Frontal cortex (tissue), 4 donors: ENCODE measurements around the gene AMIGO2. TPM values are rescaled to one million over a fixed set of nuclear protein-coding genes. Genes with fewer than 3 reads are reported as not detected.

Experiments
- DNase-seq, 2 donors: peaks; one replicate each; pipeline ENCODE4 v3.0.0; 2012; ENCODE audit warnings: low spot score in 2 of 2
- FAIRE-seq: peaks from 2 replicates; lab custom pipeline; 2012; peaks lifted over from hg19 to GRCh38; lab: Jason Lieb, UNC
- total RNA-seq: library from RNA; depleted of rRNA; stranded (reverse); fragments of >200 nt; gene quantifications from one replicate; pipeline ENCODE4 v1.2.3, GENCODE V29; 2014
- donor health status: control.
- donor health status: control.
- donor health status: control.

AMIGO2 gene
- total RNA-seq, 1 donor from 2014 or later: 21.2 TPM

DNA sequence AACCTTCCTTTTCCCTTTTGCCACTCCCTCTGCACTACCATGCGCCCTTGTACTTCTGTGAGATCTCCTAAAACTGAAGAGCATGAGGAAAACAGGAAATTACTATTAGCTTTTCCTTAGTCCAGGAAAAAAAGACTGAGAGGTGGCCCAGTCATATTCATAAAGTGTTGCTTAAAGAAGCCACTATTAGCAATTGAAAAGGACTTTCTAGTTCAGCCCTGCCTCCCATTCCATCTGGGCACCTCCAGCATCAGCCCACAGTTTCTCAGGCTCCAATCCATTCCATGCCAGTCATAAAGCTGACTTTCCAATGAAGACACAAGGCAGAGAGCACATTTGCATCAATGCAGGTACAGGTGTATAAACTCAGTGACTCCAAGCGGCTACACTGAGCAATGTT, 19.9 kb upstream of the AMIGO2 start:
- DNase-seq (no peak), FAIRE-seq (no peak)

DNA sequence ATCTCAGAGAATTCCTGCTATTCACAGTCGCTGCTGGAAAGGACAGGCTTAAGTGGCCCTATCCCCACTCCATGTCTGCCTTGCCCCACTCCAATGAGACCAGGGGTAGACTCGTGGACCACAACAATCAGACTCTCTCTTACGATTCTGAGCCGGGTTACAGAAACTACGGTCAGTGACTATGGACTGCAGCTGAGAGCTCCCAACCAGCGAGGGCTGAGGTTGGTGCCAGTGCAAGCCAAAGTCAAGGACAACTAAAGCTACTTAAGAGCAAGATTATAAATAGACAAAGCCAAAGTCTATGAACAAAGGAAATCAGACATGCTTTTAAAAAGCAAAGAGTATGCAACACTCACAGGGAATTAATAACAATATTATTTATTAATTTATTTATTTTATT, 18.3 kb upstream of the AMIGO2 start:
- DNase-seq (no peak), FAIRE-seq (no peak)

DNA sequence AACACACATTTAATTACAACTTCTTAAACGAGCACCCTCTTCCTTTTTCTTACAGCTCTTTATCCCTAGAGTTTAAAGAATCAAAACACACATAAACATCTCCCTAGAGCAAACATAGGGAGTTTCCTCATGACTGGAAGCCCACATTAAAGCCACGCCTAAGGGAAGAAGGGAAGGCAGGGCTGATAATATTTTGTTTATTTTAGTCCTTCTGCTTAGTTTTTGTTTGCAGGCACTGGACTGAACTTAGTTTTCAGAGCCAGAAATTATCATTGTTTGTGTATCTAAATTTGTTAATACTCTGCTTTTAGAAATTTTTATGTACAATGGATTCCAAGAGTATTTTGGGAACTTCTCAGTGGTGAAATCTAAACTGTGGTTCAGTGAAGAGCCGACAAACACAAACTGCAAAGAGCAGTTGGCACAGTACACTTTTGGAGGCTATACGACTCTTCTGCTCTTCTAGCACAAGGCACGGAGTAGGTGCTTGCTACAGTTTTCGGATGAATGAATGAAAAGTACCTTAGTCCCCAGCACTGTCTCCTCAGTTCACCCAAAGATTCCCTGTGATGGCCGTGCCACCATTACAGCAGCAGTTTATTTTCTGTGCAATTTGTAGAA, 17.6 kb upstream of the AMIGO2 start:
- DNase-seq (no peak), FAIRE-seq (no peak)

DNA sequence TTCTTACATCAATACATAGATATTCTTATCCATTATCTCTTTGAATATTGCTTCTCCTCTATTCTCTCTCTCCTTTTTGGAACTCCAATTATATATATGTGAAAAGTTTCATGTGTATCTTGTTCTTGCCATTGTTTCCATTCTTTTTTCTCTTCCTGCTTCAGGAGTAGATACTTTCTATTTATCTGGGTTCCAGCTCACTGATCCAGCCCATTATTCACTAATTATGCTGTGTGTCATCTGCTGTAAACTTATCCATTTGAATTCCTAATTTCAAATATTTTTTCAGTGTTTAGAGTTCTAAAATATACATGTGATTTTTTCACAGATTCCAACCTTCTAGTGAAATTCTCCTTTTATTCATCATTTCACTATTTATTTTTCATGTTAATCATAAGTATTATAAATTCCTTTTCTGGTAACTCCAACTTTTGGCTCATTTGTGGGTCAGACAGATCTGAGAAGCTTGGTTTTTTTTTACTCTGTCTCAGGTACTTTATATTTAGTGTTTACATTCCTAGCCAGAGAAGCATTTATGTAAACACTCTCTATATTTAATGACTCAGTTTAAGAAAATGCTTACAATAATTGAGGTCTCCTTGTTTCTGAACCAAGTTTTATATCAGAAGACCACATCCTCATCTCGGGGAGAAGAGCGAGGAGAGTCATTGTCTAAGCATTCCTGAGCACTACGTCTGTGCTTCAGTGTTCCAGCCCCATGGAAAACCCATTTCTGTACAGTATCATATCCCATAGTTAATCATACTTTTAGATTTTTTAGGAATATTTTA, 15.9 kb upstream of the AMIGO2 start:
- DNase-seq (no peak), FAIRE-seq (no peak)

DNA sequence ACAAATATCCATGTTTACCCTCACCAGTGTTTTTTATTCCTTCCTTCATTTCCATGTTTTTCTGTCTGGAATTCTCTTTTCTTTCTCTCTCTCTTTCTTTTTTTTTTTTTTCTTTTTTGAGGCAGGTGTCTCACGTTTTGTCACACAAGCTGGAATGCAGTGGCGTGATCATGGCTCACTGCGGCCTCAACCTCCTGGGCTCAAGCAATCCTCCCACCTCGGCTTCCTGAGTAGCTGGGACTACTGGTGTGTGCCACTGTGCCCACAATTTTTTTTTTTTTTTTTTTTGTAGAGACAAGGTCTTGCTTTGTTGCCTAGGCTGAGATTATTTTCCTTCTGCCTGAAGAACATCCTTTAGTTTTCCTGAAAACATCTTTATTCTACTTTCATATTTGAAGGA, 15.0 kb upstream of the AMIGO2 start:
- DNase-seq: no peak
- FAIRE-seq: no peak

DNA sequence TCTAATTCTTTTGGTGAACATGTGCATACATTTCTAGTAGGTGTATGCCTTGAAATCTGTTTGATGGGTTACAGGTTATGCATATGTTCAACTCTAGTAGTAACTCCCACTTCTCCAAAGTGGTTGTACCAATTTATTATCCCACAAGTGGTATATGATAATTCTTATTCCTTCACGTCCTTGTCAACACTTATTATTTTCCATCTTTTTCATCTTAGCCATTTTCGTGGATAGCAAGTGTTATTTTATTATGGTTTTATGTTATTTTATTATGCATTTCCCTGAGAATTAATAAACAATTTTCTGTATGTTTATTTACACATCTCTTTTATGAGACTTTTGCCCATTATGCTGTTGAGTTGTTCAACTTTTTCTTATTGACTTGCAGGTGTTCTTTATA, 11.2 kb upstream of the AMIGO2 start:
- FAIRE-seq: no peak
- DNase-seq: no peak

DNA sequence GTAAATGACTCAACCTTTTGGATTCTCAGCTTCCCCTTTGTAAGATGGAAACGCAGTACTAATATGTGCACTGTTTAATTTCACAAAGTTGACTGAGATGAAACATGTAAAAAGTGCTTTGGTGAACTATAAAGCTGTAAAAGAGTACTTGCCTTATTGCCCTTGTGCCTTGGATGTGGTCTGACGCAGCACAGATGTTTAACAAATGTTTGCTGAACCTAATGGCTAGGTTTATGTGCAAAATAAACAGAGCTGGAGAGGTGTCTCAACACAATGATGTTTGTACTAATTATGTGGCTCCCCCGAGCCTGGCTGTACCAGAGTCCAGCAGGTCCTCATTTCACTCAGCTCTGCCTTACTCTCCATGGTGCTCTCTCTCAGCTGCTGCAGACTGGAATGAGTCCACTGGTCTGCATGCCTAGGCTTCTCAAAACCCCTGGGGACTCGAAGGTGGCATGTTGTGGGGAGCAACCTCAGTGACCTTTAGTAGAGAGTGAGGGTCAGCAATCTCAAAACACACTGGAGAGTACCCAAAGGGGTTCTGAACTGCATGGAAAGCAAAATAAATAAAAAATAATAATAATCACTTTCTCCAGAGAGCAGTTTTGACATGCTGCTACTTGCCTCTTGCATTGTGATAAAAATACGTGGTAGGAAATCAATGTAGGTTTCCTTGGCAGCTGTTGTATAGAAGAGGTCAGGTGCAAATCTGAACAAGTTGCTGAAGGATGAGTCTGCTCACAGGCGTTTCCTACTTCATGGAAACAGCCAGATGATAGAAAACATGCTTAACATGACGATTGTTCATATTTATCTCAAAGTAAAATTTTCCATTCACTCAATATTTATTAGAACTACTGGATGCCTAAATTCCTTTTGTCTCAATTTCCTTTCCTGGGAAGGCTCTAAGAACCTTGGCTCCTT, 8.5 kb upstream of the AMIGO2 start:
- no peak for FAIRE-seq

DNA sequence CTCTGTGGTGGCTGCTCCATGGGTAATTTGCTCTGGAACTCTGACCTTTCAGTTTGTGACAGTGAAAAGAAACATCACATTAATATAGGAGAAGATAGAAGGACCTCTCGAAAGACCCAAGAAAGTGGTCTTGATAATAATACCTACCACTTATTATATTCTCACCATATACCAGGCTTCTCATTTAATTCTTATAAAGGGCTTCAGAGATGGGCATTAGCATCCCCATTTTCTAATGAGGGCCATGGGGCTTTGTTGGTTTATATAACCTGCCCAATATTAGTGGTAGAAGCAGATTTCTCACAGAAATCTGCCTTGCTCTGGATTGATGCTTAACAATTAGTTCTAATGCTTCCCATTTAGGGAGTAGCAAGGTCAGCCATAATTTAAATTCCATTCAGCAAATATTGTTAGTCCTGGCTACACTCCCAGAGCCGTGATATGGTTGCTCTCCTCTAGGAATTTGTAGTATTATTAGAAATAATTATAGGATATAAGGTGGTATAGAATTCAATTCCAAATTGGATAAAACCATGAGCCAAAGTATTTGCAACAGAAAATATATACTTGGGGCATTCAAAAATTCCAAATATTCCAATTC, 7.4 kb upstream of the AMIGO2 start:
- FAIRE-seq (no peak), DNase-seq (no peak)

More for the DNA sequence above, 8.5 kb upstream of the AMIGO2 start:
- no peak for DNase-seq

DNA sequence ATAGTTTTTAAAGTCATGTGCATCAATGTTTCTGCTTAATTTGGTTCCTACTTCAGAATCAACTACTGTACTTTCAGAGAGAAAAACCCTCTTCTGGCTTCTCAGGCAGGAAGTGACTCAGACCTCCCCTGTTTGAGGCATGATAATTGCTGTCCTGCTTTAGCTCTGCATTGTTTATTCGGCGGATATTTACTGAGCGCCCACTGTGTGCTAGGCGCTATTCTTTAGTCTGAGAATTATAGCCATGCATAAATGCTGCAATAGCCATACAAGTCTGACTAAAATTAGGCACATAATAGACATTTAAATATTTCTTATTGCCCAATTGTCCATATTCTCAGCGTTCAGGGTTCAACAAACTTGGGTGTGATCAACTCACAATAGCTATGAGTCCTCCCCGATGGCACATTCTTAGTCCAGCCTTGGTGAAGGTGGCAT, 6.1 kb upstream of the AMIGO2 start:
- no peak for FAIRE-seq

DNA sequence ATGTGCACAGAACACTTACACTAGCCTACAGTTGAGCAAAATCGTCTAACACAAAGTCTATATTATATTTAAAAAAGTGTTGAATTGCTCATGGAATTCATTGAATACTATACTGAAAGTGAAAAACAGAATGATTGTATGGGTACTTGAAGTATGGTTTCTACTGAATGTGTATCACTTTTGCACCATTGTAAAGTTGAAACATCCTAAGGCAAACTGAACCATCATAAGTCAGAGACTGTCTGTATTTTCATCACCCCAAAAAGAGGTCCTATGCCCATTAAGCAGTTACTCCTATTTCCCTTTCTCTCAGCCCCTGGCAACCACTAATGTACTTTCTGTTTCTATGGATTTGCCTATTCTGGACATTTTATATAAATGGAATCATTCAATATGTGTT, 4.4 kb upstream of the AMIGO2 start:
- FAIRE-seq (no peak), DNase-seq (no peak)

More for the DNA sequence above, 6.1 kb upstream of the AMIGO2 start:
- no peak for DNase-seq

DNA sequence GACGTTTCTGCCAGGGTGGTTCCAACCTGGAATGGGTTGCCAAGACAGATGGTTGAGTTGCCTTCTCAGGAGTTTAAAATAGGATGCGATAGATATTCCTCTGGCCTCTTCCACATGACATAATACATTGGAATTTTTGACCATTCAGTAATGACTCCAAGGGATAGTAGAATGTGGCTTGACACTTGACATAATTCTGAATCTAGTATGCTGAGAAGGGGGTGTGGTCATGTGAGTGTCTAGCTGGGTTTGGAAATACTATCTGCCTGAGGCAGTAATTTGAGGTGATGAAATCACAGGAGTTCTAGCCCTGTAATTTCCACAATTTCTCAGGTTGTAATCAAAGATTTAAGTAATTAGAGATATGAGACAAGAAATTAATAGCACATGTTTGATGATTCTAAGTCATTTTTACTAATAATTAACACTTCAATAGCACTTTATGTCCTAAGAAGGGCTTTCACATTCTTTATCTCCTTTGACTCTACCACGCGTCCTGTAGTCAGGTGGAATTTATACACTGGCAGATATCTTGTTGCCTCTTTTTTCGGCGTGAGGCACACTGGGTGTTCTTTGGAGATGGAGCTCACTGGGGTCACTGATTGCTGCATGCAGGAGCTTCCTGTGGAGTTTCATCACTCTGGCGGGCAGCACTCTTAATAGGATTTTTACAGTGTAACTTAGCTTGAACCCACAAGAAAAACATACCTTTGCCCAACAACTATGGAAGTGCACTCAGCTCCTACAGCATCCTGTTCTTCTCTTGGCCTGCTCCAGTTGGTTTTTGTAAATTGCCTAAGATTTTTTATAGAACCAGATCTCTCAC, 3.2 kb upstream of the AMIGO2 start:
- no peak for DNase-seq
- no peak for FAIRE-seq

DNA sequence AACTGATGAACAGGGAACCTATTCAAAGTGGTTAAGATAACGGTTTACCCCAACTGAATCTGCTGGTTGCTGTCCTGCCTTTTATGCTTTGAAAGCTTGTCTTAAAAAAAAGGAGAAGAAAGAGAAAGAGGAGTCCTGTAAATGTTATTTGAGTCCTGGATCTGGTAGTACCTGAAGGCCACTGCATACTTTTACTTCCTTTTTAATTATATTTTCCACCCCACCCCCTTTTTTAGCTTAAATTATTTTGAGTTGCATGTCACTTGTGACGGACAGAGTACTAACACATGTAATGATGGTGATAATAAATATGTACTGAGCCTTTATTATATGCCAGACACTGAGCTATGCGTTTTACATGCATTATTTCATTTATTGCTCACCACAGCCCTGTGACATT, 2.5 kb upstream of the AMIGO2 start:
- FAIRE-seq: no peak

DNA sequence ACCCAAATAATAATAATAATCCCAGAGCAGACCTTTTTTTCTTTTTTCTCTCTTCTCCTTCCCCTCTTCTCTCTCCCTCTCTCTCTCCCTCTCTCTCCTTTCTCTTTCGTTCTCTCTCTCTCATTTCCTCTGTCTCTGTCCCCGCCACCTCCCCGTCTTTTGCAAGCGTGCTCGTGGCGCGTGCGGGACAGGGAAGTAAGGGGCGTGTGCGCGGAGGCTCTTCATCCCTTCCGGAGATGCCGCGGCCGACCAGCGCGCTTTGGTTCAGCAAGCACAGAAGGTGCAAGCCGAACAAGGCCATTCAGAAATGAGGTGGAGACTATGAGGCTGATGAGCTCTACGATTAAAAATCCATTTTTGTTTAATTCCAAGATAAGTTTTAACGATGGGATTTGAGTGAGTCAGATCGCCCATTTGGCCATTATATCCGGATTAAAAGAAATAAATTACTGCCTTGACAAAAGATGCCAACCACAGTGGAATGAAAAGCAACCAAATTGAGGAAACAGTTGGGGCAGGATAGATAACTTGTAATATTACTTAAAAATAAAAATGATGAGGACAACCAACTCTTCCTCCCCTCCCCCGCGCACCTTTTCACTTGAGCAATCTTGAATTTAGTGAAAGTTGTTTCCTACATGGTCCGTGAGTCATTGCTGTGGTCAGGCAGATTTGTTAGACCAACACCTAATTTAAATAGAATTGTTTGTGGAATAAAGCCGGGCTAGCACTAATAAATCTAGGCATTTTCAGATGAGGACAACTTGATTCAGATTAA, 1.2 kb upstream of the AMIGO2 start:
- DNase-seq (no peak), FAIRE-seq (no peak)

More for the DNA sequence above, 2.5 kb upstream of the AMIGO2 start:
- DNase-seq: no peak

DNA sequence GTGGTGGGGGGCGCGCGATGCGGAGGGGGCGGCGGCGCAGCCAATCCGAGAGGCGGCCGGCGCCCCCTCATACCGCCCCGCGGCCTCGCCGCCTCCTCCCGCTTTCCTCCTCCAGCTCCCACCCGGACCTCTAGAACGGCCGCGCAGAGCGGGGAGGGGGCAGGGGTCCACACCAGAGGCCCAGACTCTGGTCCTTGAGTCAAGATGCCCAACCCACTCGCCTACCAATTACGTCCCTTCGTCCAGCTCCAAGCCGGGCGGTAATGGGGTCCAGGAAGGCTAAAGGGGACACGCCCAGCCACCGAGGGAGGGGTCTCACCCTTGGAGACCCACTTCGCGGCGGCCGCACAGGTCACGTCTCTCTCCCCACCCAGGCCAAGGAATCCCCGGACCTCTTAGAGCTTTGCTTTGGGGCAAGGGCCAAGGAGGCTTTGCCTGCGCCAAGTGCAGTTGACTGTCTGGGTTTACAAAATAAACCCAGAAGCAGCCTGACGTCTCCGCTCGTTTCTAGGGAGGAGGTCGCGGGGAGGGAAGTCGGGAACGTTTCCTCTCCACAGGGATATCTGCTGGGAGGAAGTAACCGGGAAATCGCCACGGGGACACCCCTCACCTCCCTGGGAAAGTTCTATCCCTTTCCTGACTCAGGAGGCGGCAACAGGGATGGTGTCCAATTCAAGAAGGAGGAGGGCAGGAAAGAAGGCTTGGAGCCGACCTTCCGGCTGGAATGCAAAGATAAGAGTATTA, 394 bp upstream of the AMIGO2 start:
- DNase-seq: peak in 1 of 2 donors; percentile 42
- FAIRE-seq: no peak

DNA sequence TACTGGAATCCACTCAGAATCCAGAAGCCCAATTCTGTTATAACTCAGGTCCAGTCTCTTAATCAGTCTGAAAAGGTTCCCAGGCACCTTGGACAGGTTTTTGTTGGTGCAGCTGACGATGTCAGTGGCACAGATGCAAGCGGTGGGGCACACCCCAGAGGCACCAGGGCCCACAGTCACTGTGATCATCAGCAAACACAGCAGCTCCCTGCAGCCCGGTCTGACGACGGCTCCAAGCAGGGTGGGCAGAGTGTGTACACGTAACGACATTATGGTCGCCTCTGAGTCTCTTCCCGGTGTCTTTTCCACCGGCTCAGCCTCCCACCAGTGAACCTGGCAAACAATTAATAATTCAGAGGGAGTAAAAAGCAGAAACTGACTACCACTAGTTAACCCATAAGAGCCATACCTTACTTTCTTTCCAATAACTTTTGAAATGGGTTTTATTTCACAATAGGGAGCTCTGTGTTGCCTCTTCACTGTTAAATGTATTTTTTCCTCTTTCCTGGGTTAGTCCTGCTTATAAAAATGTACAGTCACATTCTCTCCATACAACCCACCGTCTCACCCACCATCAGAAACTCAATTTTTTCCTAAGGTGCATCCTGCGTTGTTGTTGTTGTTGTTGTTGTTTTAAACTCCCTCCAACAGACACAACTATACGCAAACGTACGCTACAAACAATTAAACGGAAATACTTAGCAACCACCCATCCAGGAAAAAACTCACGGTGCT, 859 bp downstream of the AMIGO2 start:
- DNase-seq: peak in 1 of 2 donors; percentile 18
- no peak for FAIRE-seq

DNA sequence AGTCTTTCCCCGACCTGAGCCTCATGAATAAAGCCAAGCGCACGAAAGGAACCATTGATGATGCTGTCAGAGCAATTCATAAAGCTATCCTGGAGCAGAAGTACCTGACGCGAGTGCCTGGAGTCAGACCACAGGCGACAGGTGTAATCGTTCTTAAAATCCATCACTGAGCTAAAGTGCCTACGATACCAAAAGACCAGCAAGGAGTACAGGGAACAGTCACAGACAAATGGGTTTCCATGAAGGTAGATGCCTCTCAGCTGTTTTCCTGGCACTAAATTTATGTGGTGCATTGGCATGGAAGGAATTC, 1.7 kb downstream of the AMIGO2 start:
- DNase-seq (no peak), FAIRE-seq (no peak)
